ENCODE results near the gene MCTP1.

Gene MCTP1

GRCh38 chr5:95298651-95299050 is 13.8 kb upstream of the MCTP1 start:
- no peak for TF ChIP-seq CTCF (IDR thresholded peaks at IDR 0.05; ENCODE audit: low read depth, low read length)
- DNase-seq (ENCODE audit: extremely low read depth, low read depth): no peak

- no peak for DNase-seq (ENCODE audit: extremely low read depth, low read depth)
- no peak for TF ChIP-seq CTCF (IDR thresholded peaks at IDR 0.05; ENCODE audit: low read depth, low read length)
Observed at GRCh38 chr5:95296291-95296690, 11.4 kb upstream of the MCTP1 start.

- DNase-seq (ENCODE audit: extremely low read depth, low read depth): no peak
- TF ChIP-seq CTCF (IDR thresholded peaks at IDR 0.05; ENCODE audit: low read depth, low read length): no peak
Observed at GRCh38 chr5:95285409-95285755, 488 bp upstream of the MCTP1 start.

- peak; percentile 32 for TF ChIP-seq CTCF (IDR thresholded peaks at IDR 0.05; ENCODE audit: low read depth, low read length)
- no peak for DNase-seq (ENCODE audit: extremely low read depth, low read depth)
Observed at GRCh38 chr5:95283761-95284571, 928 bp downstream of the MCTP1 start.

GRCh38 chr5:95283022-95283615 is 1.8 kb downstream of the MCTP1 start:
- no peak for TF ChIP-seq CTCF (IDR thresholded peaks at IDR 0.05; ENCODE audit: low read depth, low read length)
- DNase-seq (ENCODE audit: extremely low read depth, low read depth): no peak

GRCh38 chr5:95281226-95281625 is 3.7 kb downstream of the MCTP1 start:
- no peak for DNase-seq (ENCODE audit: extremely low read depth, low read depth)
- no peak for TF ChIP-seq CTCF (IDR thresholded peaks at IDR 0.05; ENCODE audit: low read depth, low read length)

GRCh38 chr5:95280401-95281095 is 4.3 kb downstream of the MCTP1 start:
- DNase-seq (ENCODE audit: extremely low read depth, low read depth): no peak

More at GRCh38 chr5:95280401-95281095, 4.3 kb downstream of the MCTP1 start:
- no peak for TF ChIP-seq CTCF (IDR thresholded peaks at IDR 0.05; ENCODE audit: low read depth, low read length)
